GM18870 (cell line): Measurements from ENCODE around the gene PLAC9.
"Not testable (repeated sequence)": the region's sequence is repeated elsewhere in the genome, so short reads cannot be mapped to it uniquely, and the experiment has no call there.

Experiments used
- ATAC-seq: cut with Tn5 transposase; IDR thresholded peaks from one replicate; pipeline ENCODE4 v1.9.1; 2021; ENCODE audit warnings: moderate library complexity; ENCODE audit not compliant: unreplicated experiment

Gene PLAC9

DNA sequence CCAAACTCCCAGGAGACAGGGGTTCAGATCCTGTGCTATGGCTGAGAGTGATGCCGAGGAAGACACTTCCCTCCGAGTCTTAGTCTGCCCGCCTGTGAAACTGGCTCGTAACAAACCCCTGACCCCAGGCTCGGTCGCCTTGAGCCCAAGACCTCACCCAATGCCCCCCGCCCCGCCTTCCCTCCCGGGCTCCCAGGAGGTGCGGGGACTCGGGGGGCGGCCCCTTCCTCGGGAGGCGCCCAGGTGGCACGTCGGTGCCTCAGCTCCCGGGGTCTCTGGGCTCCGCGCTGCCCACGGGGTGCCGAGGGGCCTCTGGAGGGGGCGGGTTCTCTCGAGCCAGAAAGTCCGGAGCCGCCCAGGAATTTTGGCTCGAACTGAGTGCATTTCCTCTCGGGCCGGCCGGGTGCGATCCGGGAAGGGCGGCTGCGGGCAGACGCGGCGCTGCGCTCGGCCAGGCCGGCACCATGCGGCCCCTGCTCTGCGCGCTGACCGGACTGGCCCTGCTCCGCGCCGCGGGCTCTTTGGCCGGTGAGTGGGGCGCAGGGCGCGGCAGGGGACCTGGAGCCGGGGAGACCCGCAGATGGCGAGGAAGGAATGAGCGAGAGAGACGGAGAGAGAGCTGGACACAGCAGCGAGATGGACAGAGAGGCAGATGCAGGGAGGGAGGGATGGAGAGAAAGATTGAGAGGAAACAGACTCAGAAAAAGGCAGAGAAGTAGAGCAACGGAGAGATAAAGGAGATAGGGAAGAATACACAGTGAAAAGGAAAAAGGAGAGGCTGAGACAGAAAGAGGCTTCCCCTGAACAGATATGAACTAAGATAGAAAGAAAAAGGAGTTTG is at the start of gene PLAC9:
TSS of gene PLAC9 (plus strand) at position 432 of the 841 bp plus-strand sequence. CDS start at position 465, 33 bp downstream.
- no peak for ATAC-seq

DNA sequence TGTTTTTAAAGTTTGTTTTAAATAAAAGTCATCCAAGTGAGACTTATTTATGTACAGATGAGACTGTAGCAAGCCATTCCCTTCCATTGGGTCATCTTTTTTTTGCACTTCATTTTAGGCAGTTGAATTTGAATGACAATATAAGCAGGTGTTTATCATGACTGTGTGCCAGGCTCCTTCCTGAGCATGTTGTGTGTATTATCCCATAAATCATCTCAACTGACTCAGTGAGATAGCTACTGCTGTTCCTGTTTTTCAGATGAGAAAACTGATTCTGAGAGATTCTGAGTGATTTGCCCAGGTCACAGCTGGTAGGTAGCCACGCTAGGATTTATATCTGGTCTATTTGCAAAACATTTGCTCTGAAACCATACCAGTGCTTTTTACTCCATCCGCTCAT is 42.4 kb upstream of the PLAC9 start:
- no peak for ATAC-seq

GRCh38 chr10:80094231-80094630 is 38.3 kb upstream of the PLAC9 start:
- ATAC-seq = no peak

GRCh38 chr10:80098272-80098671 is 34.3 kb upstream of the PLAC9 start:
- ATAC-seq = not testable (repeated sequence)

DNA sequence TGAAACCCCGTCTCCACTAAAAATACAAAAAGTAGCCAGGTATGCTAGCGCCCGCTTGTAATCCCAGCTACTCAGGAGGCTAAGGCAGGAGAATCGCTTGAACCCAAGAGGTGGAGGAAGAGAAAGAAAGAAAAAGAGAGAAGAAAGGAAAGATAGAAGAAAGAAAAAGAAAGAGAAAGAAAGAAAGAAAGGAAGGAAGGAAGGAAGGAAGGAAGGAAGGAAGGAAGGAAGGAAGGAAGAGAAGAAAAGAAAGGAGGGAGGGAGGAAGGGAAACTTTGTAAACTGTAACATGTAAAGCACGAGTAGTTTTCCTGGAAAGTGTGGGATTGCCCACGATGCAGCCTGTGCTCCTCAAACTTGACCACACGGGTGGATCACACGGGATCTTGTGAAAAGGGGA is 33.2 kb upstream of the PLAC9 start:
- ATAC-seq = not testable (repeated sequence)

- ATAC-seq = no peak
These were observed 32.4 kb upstream of the PLAC9 start for GRCh38 chr10:80100116-80100515.

DNA sequence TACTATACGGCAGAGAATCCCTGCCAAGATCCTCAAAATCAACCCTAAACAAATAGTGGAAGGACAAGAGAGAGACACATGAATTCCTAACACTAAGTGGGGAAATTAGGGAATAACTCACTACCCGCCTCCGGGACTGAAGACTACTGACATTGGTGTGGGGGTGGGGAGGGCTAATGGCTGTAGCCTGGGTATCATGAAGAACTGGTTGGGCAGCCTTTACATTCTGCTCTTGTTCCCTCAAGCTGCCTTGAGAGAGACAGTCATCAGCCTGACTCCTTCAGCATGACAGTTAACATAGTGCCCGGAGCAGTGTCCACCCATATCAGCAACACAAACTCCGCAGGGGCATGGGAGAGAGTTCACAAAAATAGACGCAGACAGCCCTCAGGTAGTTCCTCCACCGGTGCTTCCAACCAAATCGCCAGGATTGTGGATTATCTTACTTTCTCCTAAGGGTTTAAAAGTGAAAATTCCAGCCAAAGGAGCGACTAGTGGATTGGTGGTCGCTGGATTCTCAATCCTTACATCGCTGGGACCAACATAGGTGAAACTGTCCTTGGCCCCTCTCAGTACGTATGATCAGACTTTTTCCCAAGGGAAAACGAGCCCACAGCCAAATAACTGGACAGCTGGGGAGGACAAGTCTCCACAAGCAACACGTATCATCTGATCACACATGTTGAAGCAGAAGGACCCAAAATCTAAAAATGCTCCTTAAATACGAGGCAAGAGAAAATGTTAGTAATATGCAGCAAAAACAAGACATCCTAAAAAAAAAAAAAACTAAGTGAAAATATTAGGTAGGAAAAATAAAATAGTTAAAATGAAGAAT is 31.5 kb upstream of the PLAC9 start:
- no peak for ATAC-seq

- ATAC-seq = no peak
These were observed 28.2 kb upstream of the PLAC9 start for GRCh38 chr10:80104066-80104926.

- no peak for ATAC-seq
These were observed 23.8 kb upstream of the PLAC9 start for GRCh38 chr10:80108576-80109239.

DNA sequence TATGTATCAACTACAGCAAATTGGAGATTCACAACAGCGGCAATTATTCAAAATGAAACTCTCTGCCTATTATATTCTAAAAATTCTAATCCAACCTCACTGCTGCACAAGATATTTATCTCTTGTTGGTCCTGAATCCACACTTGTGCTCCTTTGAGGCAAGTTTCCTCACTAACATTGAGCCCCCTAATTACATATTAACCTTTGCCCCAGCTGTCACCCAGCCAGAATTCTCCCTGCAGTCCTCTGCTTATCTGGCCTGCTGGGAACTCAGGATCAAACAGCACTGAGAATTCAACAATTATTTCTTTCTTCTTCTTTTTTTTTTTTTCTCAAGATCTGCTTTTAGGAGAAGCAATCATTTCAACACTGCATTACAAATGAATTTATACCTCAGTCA is 21.5 kb upstream of the PLAC9 start:
- ATAC-seq = no peak

- ATAC-seq = no peak
These were observed 13.9 kb upstream of the PLAC9 start for GRCh38 chr10:80118669-80119068.

DNA sequence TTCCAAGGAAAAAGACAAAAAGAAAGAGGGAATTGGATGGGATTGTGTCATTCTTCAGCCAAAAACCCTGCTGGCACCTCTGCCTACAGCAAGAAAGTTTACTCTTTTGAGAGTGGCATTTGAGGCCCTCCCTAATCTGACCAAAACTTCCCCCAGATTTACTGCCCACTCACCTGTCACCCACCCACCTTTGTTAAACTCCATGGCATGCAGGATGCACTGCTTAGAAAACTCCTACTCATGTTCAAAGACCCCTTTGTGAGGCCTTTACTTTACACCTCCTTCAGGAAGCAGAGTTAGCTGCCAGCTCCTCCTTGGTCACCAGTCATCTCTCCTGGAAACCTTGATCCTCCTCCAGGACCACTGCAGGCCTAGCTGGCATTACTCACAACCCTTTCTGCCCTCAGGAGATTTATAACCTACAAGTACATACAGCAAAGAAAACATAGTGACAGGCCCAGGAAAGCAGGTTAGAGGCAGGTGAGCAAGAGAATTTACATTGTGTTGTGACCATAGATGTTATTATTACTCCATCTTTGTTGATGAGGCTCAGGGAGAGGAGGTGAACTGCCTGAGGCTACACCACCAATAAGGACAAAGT is 10.3 kb upstream of the PLAC9 start:
- no peak for ATAC-seq

GRCh38 chr10:80122746-80123145 is 9.8 kb upstream of the PLAC9 start:
- ATAC-seq = no peak

DNA sequence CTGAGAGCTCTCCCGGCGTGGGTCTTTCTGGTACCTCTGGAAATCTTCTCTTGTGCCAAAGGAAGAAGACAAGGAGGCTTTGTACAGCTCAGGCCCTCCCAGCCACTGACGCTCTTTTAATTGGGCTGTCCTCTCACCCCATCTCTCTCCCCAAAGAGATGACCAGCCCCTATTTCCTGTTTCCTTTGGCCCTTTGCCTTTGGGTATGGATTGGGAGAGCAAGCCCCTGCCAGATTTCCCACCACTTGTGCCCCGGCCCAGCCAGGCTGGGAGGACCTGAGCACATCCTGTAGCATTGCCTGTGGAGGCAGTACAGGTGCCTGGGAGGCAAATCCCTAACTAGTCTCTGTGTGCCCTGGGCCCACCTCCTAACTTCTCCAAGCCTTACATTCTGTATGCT is 5.7 kb upstream of the PLAC9 start:
- ATAC-seq = no peak

GRCh38 chr10:80131499-80131901 is 1.0 kb upstream of the PLAC9 start:
- no peak for ATAC-seq

- no peak for ATAC-seq
These were observed 676 bp downstream of the PLAC9 start for GRCh38 chr10:80133206-80133605.

DNA sequence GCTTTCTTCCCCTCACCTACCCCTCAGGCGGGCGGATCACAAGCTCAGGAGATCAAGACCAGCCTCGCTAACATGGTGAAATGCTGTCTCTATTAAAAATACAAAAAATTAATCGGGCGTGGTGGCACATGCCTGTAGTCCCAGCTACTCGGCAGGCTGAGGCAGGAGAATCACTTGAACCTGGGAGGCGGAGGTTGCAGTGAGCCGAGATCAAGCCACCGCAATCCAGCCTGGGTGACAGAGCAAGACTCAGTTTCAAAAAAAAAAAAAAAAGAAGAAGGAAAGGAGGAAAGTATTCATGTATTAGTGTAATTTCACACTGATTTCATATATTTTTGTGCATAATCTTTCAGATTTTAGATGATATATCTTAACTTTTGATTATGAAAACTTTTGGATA is 1.2 kb downstream of the PLAC9 start:
- not testable (repeated sequence) for ATAC-seq

GRCh38 chr10:80136134-80136571 is 3.6 kb downstream of the PLAC9 start:
- ATAC-seq = no peak

GRCh38 chr10:80137031-80137862 is 4.7 kb downstream of the PLAC9 start:
- ATAC-seq = no peak
